ENCODE results near the gene EML6. TPM values are rescaled to one million over a fixed set of nuclear protein-coding genes. Genes with fewer than 3 reads are reported as not detected.

The EML6 gene
- total RNA-seq, 1 experiment from 2014 or later: 1.5 TPM

DNA sequence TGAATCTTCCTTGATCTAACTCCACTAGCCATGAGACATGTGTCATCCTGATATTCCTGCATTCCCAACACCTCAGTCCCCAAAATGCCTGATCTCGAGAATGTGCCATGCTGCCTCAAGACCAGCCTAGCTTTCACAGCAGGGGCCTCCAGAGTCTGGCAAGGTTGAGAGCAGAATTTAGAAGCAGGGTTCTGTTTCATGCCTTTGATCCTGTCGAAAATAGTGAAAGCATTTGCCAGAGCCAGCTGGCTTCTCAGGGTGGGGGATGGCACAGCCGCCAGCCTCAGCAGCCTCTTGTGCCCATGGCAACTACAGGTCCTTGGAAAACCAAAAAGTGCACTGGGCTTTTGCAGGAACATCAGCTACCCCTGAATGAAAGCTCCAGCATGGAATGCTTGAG lies 183.3 kb downstream of the EML6 start:
- Mint-ChIP-seq H3K4me1 (no peaks in the 10 kb centered on the region), H3K36me3 (ENCODE audit: insufficient read depth in 1 of 3, low read depth in 3 of 3) (no peaks in the 10 kb centered on the region), H3K4me3 (no peak overlapping the region), H3K27ac (no peak overlapping the region), H3K27me3 (ENCODE audit: low read depth) (no peaks in the 10 kb centered on the region), H3K9me3 (no peaks in the 10 kb centered on the region)
- H3K4ac ChIP-seq (ENCODE audit: low read depth, low read length): no peak overlapping the region
- H2BK20ac ChIP-seq (ENCODE audit: low read depth, low read length, poor library complexity, severe bottlenecking): no peak overlapping the region
- H4K20me1 ChIP-seq (ENCODE audit: control insufficient read depth, insufficient read depth, insufficient read length): no peaks in the 10 kb centered on the region
- no peaks in the 10 kb centered on the region for H3K23me2 ChIP-seq (ENCODE audit: insufficient read length, low read depth, low read length, poor library complexity, severe bottlenecking)
- no peaks in the 10 kb centered on the region for H3K9me3 ChIP-seq (ENCODE audit: control insufficient read depth, low read depth, low read length)
- no peak overlapping the region for H3T11ph ChIP-seq (ENCODE audit: low read length)
- H2BK120ac ChIP-seq (ENCODE audit: low read depth, low read length, poor library complexity, severe bottlenecking): no peak overlapping the region
- H2BK12ac ChIP-seq (ENCODE audit: insufficient read length, low read depth, low read length): no peak overlapping the region
- no peak overlapping the region for H3K14ac ChIP-seq (ENCODE audit: insufficient read depth, low read length)
- H4K91ac ChIP-seq (ENCODE audit: insufficient read length, low read depth, low read length): no peak overlapping the region
- H2AK5ac ChIP-seq (ENCODE audit: insufficient read length, low read length): no peak overlapping the region
- H3K56ac ChIP-seq (ENCODE audit: insufficient read length, low read depth, low read length): no peak overlapping the region
- H3K27me3 ChIP-seq (ENCODE audit: insufficient read depth, low read length): no peaks in the 10 kb centered on the region
- TF ChIP-seq, protein P1, sequence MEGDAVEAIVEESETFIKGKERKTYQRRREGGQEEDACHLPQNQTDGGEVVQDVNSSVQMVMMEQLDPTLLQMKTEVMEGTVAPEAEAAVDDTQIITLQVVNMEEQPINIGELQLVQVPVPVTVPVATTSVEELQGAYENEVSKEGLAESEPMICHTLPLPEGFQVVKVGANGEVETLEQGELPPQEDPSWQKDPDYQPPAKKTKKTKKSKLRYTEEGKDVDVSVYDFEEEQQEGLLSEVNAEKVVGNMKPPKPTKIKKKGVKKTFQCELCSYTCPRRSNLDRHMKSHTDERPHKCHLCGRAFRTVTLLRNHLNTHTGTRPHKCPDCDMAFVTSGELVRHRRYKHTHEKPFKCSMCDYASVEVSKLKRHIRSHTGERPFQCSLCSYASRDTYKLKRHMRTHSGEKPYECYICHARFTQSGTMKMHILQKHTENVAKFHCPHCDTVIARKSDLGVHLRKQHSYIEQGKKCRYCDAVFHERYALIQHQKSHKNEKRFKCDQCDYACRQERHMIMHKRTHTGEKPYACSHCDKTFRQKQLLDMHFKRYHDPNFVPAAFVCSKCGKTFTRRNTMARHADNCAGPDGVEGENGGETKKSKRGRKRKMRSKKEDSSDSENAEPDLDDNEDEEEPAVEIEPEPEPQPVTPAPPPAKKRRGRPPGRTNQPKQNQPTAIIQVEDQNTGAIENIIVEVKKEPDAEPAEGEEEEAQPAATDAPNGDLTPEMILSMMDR (conservative IDR thresholded peaks at IDR 0.05): no peak
- H3K18ac ChIP-seq (ENCODE audit: insufficient read length, low read depth, low read length): no peak overlapping the region
- no peaks in the 10 kb centered on the region for H3K79me2 ChIP-seq (ENCODE audit: insufficient read depth, low read length)
- H3K9ac ChIP-seq (ENCODE audit: extremely low read depth, insufficient read length, low read length): no peak overlapping the region
- H4K5ac ChIP-seq (ENCODE audit: insufficient read length, low read depth, low read length): no peak overlapping the region
- H2AFZ ChIP-seq (ENCODE audit: low read length): no peak overlapping the region
- no peak overlapping the region for H3K4me2 ChIP-seq (ENCODE audit: insufficient read depth, insufficient read length, low read length)
- WGBS (ENCODE audit: extremely low coverage, insufficient read length, low lambda C conversion rate): no CpG with 5 or more reads among the region's 3 CpGs
- H4K8ac ChIP-seq (replicated peaks; ENCODE audit: insufficient read length, low read depth, low read length): no peak overlapping the region
- no peak overlapping the region for H3K27ac ChIP-seq (ENCODE audit: insufficient read length, low read depth, low read length)
- DNase-seq: no peak
- H3K23ac ChIP-seq (ENCODE audit: insufficient read length, low read depth, low read length): no peak overlapping the region
- no peaks in the 10 kb centered on the region for H3K4me1 ChIP-seq (ENCODE audit: insufficient read depth, low read length)
- no peak overlapping the region for H2BK5ac ChIP-seq (ENCODE audit: insufficient read length, low read length)
- H2BK15ac ChIP-seq (ENCODE audit: low read depth, low read length): no peak overlapping the region
- no peaks in the 10 kb centered on the region for H3K79me1 ChIP-seq (ENCODE audit: insufficient read depth, low read depth, low read length, poor library complexity, severe bottlenecking)
